ENCODE data around the gene TMEM168. TPM values are rescaled to one million over a fixed set of nuclear protein-coding genes. Genes with fewer than 3 reads are reported as not detected.

The TMEM168 gene
- total RNA-seq, 1 donor from 2014 or later, result 10.8 TPM

DNA sequence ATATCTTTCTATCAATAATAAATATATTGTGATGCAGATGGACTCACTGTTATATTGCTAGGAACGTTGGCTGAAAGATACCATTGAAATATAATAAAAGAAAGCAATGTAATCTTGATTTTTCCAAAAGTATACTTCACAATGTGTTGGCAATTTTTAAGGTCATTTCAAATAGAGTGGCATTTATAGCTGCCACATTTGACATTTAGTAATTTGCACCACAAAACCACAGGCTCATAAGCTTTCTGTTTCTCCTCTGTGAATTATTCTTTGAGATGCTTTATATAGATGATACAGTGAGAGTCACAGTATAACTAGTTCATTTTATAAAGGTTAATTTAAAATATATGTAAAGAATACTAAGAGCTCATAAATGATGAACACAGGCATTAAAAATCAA lies 44.6 kb downstream of the TMEM168 start:
- no peak for TF ChIP-seq EZH2 (IDR thresholded peaks at IDR 0.05; ENCODE audit: insufficient read depth, low read length)
- TF ChIP-seq, protein P1, sequence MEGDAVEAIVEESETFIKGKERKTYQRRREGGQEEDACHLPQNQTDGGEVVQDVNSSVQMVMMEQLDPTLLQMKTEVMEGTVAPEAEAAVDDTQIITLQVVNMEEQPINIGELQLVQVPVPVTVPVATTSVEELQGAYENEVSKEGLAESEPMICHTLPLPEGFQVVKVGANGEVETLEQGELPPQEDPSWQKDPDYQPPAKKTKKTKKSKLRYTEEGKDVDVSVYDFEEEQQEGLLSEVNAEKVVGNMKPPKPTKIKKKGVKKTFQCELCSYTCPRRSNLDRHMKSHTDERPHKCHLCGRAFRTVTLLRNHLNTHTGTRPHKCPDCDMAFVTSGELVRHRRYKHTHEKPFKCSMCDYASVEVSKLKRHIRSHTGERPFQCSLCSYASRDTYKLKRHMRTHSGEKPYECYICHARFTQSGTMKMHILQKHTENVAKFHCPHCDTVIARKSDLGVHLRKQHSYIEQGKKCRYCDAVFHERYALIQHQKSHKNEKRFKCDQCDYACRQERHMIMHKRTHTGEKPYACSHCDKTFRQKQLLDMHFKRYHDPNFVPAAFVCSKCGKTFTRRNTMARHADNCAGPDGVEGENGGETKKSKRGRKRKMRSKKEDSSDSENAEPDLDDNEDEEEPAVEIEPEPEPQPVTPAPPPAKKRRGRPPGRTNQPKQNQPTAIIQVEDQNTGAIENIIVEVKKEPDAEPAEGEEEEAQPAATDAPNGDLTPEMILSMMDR (IDR thresholded peaks at IDR 0.05; ENCODE audit: insufficient read depth, low read depth, low read length), result no peak
- no peaks in the 10 kb centered on the region for H3K27me3 ChIP-seq (ENCODE audit: insufficient read depth, low read length)
- Mint-ChIP-seq H3K27me3 (ENCODE audit: low read depth, unreplicated experiment) (no peaks in the 10 kb centered on the region), H3K36me3 (ENCODE audit: low read depth, unreplicated experiment) (peaks cover under 1% of the 10 kb centered on the region), H3K4me3 (ENCODE audit: unreplicated experiment) (no peak overlapping the region), H3K4me1 (ENCODE audit: low read depth, unreplicated experiment) (peaks cover 3% of the 10 kb centered on the region), H3K27ac (ENCODE audit: unreplicated experiment) (no peak overlapping the region), H3K9me3 (ENCODE audit: unreplicated experiment) (no peaks in the 10 kb centered on the region)
- no peaks in the 10 kb centered on the region for H3K36me3 ChIP-seq (ENCODE audit: insufficient read depth, low read length)
- H3K9ac ChIP-seq (ENCODE audit: low read length), result no peak overlapping the region
- H3K4me2 ChIP-seq (ENCODE audit: low read length), result no peak overlapping the region
- FAIRE-seq, result no peak
- no peaks in the 10 kb centered on the region for H3K79me2 ChIP-seq (ENCODE audit: insufficient read depth, low read length)
- no peaks in the 10 kb centered on the region for H4K20me1 ChIP-seq (ENCODE audit: insufficient read depth, low read length)
- DNase-seq (ENCODE audit: low read depth), result no peak
- no peak overlapping the region for H2AFZ ChIP-seq (ENCODE audit: low read depth, low read length)
- H3K9me3 ChIP-seq (ENCODE audit: insufficient read depth, low read depth, low read length), result no peaks in the 10 kb centered on the region
- no peak overlapping the region for H3K4me3 ChIP-seq (ENCODE audit: insufficient read depth, low read depth, low read length)
- H3K27ac ChIP-seq (ENCODE audit: low read depth, low read length), result no peak overlapping the region
- peaks cover 2% of the 10 kb centered on the region for H3K4me1 ChIP-seq (ENCODE audit: insufficient read depth, low read length)

- H3K9me3 ChIP-seq (ENCODE audit: insufficient read depth, low read depth, low read length), result no peaks in the 10 kb centered on the region
- Mint-ChIP-seq H3K4me3 (ENCODE audit: unreplicated experiment) (no peak overlapping the region), H3K36me3 (ENCODE audit: low read depth, unreplicated experiment) (peaks cover 2% of the 10 kb centered on the region), H3K4me1 (ENCODE audit: low read depth, unreplicated experiment) (peaks cover 3% of the 10 kb centered on the region), H3K9me3 (ENCODE audit: unreplicated experiment) (no peaks in the 10 kb centered on the region), H3K27ac (ENCODE audit: unreplicated experiment) (no peak overlapping the region), H3K27me3 (ENCODE audit: low read depth, unreplicated experiment) (no peaks in the 10 kb centered on the region)
- TF ChIP-seq, protein P1 (IDR thresholded peaks at IDR 0.05; ENCODE audit: insufficient read depth, low read depth, low read length), result no peak
- no peak for TF ChIP-seq EZH2 (IDR thresholded peaks at IDR 0.05; ENCODE audit: insufficient read depth, low read length)
- no peaks in the 10 kb centered on the region for H3K79me2 ChIP-seq (ENCODE audit: insufficient read depth, low read length)
- no peaks in the 10 kb centered on the region for H3K27me3 ChIP-seq (ENCODE audit: insufficient read depth, low read length)
- H3K36me3 ChIP-seq (ENCODE audit: insufficient read depth, low read length), result no peaks in the 10 kb centered on the region
- no peak overlapping the region for H3K9ac ChIP-seq (ENCODE audit: low read length)
- no peak overlapping the region for H3K4me3 ChIP-seq (ENCODE audit: insufficient read depth, low read depth, low read length)
- H4K20me1 ChIP-seq (ENCODE audit: insufficient read depth, low read length), result no peaks in the 10 kb centered on the region
- DNase-seq (ENCODE audit: low read depth) (no peak), FAIRE-seq (no peak)
- H3K4me1 ChIP-seq (ENCODE audit: insufficient read depth, low read length), result peaks cover 2% of the 10 kb centered on the region
- H3K4me2 ChIP-seq (ENCODE audit: low read length), result no peak overlapping the region
- no peak overlapping the region for H3K27ac ChIP-seq (ENCODE audit: low read depth, low read length)
- no peak overlapping the region for H2AFZ ChIP-seq (ENCODE audit: low read depth, low read length)
Measured at GRCh38 chr7:112744818-112745217, 45.4 kb downstream of the TMEM168 start.

DNA sequence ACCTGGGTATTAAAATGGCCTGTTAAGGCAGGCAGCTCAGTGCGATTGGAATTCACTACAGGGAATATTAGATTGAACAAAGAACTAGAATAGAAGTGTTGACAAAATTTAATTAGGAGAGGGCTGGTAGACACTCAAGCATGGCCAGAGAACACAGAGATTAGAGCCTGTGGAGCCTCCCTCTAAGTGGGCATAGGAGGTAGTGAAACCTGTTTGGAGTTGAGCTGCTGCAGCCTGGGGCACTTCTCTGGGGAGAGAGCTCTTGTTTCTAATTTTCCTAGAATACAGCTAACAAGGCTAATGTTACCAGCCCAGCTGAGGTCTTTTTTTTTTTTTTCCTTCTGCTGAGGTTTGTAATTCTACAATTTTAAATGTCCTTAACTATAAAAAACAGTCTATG lies 46.4 kb downstream of the TMEM168 start:
- Mint-ChIP-seq H3K4me1 (ENCODE audit: low read depth, unreplicated experiment) (peaks cover 3% of the 10 kb centered on the region), H3K27me3 (ENCODE audit: low read depth, unreplicated experiment) (no peaks in the 10 kb centered on the region), H3K4me3 (ENCODE audit: unreplicated experiment) (no peak overlapping the region), H3K36me3 (ENCODE audit: low read depth, unreplicated experiment) (peaks cover 2% of the 10 kb centered on the region), H3K9me3 (ENCODE audit: unreplicated experiment) (peaks cover 3% of the 10 kb centered on the region), H3K27ac (ENCODE audit: unreplicated experiment) (no peak overlapping the region)
- Histone ChIP-seq H3K4me3 (ENCODE audit: insufficient read depth, low read depth, low read length) (no peak overlapping the region), H3K9ac (ENCODE audit: low read length) (no peak overlapping the region), H3K36me3 (ENCODE audit: insufficient read depth, low read length) (no peaks in the 10 kb centered on the region), H4K20me1 (ENCODE audit: insufficient read depth, low read length) (no peaks in the 10 kb centered on the region), H3K79me2 (ENCODE audit: insufficient read depth, low read length) (no peaks in the 10 kb centered on the region), H3K9me3 (ENCODE audit: insufficient read depth, low read depth, low read length) (no peaks in the 10 kb centered on the region), H2AFZ (ENCODE audit: low read depth, low read length) (no peak overlapping the region), H3K27me3 (ENCODE audit: insufficient read depth, low read length) (no peaks in the 10 kb centered on the region), H3K4me1 (ENCODE audit: insufficient read depth, low read length) (peaks cover 2% of the 10 kb centered on the region), H3K4me2 (ENCODE audit: low read length) (no peak overlapping the region), H3K27ac (ENCODE audit: low read depth, low read length) (no peak overlapping the region)
- FAIRE-seq (no peak), DNase-seq (ENCODE audit: low read depth) (no peak)
- no peak for TF ChIP-seq EZH2 (IDR thresholded peaks at IDR 0.05; ENCODE audit: insufficient read depth, low read length)
- TF ChIP-seq, protein P1 (IDR thresholded peaks at IDR 0.05; ENCODE audit: insufficient read depth, low read depth, low read length), result no peak
